Measurements from ENCODE around the gene TOP3B. TPM values are rescaled to one million over a fixed set of nuclear protein-coding genes. Genes with fewer than 3 reads are reported as not detected.
A peak's percentile ranks its signal among the peaks of the same experiment; 100 is the strongest.

TOP3B gene
- polyA plus RNA-seq, 3 donors: 9.0 to 31.9 (median 9.5) TPM

DNA sequence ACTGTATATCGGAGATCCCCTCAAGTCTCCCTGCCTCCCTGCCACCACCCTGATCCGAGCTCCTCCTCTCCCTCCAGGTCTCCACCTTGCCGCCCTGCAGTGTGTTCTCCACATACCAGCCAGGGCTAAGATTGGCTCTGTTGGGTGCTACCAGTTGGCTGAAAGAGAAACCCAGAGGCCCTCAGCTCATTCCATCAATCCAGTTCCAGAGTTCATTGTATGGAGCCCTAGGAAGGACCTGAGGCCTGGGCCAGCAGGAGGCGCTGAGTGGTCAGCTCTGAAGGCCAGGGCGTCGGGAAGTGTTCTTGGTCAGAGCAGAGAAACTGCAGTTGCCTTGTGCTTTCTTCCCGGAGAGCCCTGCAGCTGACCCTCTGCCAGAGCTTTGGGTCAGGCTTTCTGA, 2.2 kb upstream of the TOP3B start:
- no peak overlapping the region for H3K4me2 ChIP-seq (replicated peaks; ENCODE audit: extremely low read depth, low read length, poor library complexity, severe bottlenecking)
- H4K20me1 ChIP-seq (ENCODE audit: insufficient read depth, low read length): peaks cover 6% of the 10 kb centered on the region
- H3K36me3 Mint-ChIP-seq: peaks cover 0 to 3% of the 10 kb centered on the region in 2 donors
- H3K27ac ChIP-seq (ENCODE audit: low read depth in 1 of 2, low read length in 2 of 2): no peak overlapping the region
- H3K27me3 ChIP-seq (ENCODE audit: control insufficient read depth in 2 of 2, insufficient read depth in 2 of 2, low read length in 2 of 2): no peaks in the 10 kb centered on the region
- H3K4me1 Mint-ChIP-seq: peaks cover 14% of the 10 kb centered on the region
- H3K4me1 ChIP-seq (ENCODE audit: control insufficient read depth in 1 of 2, insufficient read depth in 2 of 2, low read length in 2 of 2): peaks cover 11 to 14% of the 10 kb centered on the region in 2 donors
- intact Hi-C loops (cut with micrococcal nuclease): no loop called here
- H3K79me2 ChIP-seq (ENCODE audit: insufficient read depth, low read length): peaks cover 27% of the 10 kb centered on the region
- peak in 1 of 3 donors; percentile 5 for DNase-seq
- no peak overlapping the region for H3K9ac ChIP-seq (ENCODE audit: insufficient read depth, low read length, poor library complexity, severe bottlenecking)
- H3K27ac Mint-ChIP-seq: peak overlapping the region in 2 of 7 donors; percentile 50 to 73
- 76% methylated on average over 6 of the region's 7 CpGs for WGBS (ENCODE audit: insufficient coverage)
- H3K9me3 ChIP-seq (replicated peaks in 1 of 2; ENCODE audit: control insufficient read depth in 1 of 2, insufficient read depth in 1 of 2, low read length in 2 of 2): no peaks in the 10 kb centered on the region
- no peak overlapping the region for H3K4me3 Mint-ChIP-seq
- TF ChIP-seq, protein P1, sequence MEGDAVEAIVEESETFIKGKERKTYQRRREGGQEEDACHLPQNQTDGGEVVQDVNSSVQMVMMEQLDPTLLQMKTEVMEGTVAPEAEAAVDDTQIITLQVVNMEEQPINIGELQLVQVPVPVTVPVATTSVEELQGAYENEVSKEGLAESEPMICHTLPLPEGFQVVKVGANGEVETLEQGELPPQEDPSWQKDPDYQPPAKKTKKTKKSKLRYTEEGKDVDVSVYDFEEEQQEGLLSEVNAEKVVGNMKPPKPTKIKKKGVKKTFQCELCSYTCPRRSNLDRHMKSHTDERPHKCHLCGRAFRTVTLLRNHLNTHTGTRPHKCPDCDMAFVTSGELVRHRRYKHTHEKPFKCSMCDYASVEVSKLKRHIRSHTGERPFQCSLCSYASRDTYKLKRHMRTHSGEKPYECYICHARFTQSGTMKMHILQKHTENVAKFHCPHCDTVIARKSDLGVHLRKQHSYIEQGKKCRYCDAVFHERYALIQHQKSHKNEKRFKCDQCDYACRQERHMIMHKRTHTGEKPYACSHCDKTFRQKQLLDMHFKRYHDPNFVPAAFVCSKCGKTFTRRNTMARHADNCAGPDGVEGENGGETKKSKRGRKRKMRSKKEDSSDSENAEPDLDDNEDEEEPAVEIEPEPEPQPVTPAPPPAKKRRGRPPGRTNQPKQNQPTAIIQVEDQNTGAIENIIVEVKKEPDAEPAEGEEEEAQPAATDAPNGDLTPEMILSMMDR (IDR thresholded peaks at IDR 0.05): peak; percentile 31
- peak overlapping the region; percentile 49 for H2AFZ ChIP-seq (ENCODE audit: insufficient read depth, low read depth, low read length, poor library complexity, severe bottlenecking)
- H3K9me3 Mint-ChIP-seq: peaks cover 0 to 2% (median 0%) of the 10 kb centered on the region in 7 donors
- peaks cover 0 to 6% (median 1%) of the 10 kb centered on the region in 3 donors for H3K27me3 Mint-ChIP-seq (ENCODE audit: low read depth in 3 of 3)
- H3K4me3 ChIP-seq (replicated peaks in 1 of 3; ENCODE audit: low read depth in 2 of 3, low read length in 3 of 3): no peak overlapping the region
- H3K36me3 ChIP-seq (replicated peaks in 1 of 2; ENCODE audit: control insufficient read depth in 1 of 2, insufficient read depth in 2 of 2, low read length in 2 of 2): peaks cover 2 to 7% of the 10 kb centered on the region in 2 donors

DNA sequence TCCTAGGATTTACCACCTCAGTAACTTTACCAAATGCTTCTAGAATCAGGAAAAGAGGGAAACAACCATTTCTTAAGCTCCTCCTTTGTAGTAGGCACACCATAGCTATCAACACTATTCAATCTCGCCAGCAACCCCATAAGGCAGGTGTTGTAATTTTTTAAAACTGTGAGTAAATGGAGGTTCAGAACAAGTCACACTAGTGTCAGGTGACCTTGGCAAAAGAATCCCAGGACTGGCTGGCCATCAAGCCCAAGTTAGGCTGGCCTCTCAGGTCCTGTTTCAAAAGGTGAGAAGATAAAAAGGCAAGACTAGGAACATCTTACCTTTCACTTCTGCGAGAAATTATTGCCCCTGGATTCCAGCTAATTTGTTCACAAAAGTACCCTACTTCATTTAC, 713 bp downstream of the TOP3B start:
- Histone ChIP-seq H3K9me3 (replicated peaks in 1 of 2; ENCODE audit: control insufficient read depth in 1 of 2, insufficient read depth in 1 of 2, low read length in 2 of 2) (no peaks in the 10 kb centered on the region), H3K79me2 (ENCODE audit: insufficient read depth, low read length) (peaks cover 49% of the 10 kb centered on the region), H3K36me3 (replicated peaks in 1 of 2; ENCODE audit: control insufficient read depth in 1 of 2, insufficient read depth in 2 of 2, low read length in 2 of 2) (peaks cover 7 to 15% of the 10 kb centered on the region in 2 donors), H3K27ac (ENCODE audit: low read depth in 1 of 2, low read length in 2 of 2) (peak overlapping the region in 1 of 2 donors; percentile 88), H3K4me1 (ENCODE audit: control insufficient read depth in 1 of 2, insufficient read depth in 2 of 2, low read length in 2 of 2) (peaks cover 11 to 14% of the 10 kb centered on the region in 2 donors), H3K4me2 (replicated peaks; ENCODE audit: extremely low read depth, low read length, poor library complexity, severe bottlenecking) (peak overlapping the region; percentile 93), H3K27me3 (ENCODE audit: control insufficient read depth in 2 of 2, insufficient read depth in 2 of 2, low read length in 2 of 2) (no peaks in the 10 kb centered on the region), H3K4me3 (replicated peaks in 1 of 3; ENCODE audit: low read depth in 2 of 3, low read length in 3 of 3) (peak overlapping the region; percentile 89 to 99 (median 89)), H3K9ac (ENCODE audit: insufficient read depth, low read length, poor library complexity, severe bottlenecking) (peak overlapping the region; percentile 95), H4K20me1 (ENCODE audit: insufficient read depth, low read length) (peaks cover 22% of the 10 kb centered on the region), H2AFZ (ENCODE audit: insufficient read depth, low read depth, low read length, poor library complexity, severe bottlenecking) (peak overlapping the region; percentile 97)
- Mint-ChIP-seq H3K9me3 (no peaks in the 10 kb centered on the region), H3K36me3 (peaks cover 14 to 17% of the 10 kb centered on the region in 2 donors), H3K4me3 (peak overlapping the region; percentile 83 to 90), H3K27me3 (ENCODE audit: low read depth in 3 of 3) (no peaks in the 10 kb centered on the region), H3K27ac (peak overlapping the region in 6 of 7 donors; percentile 25 to 89 (median 80)), H3K4me1 (peaks cover 22% of the 10 kb centered on the region)
- no peak for DNase-seq
- 40% methylated on average over 1 of the region's 2 CpGs for WGBS (ENCODE audit: insufficient coverage)
- intact Hi-C loops (cut with micrococcal nuclease): no loop called here
- TF ChIP-seq, protein P1 (IDR thresholded peaks at IDR 0.05): no peak
